GM21367 (cell line): ENCODE results near the gene RAP1GAP2.
"Not testable (repeated sequence)": the region's sequence is repeated elsewhere in the genome, so short reads cannot be mapped to it uniquely, and the experiment has no call there.

ENCODE experiments used
- ATAC-seq: cut with Tn5 transposase; IDR thresholded peaks from one replicate; pipeline ENCODE4 v1.9.1; 2021; ENCODE audit not compliant: unreplicated experiment

The RAP1GAP2 gene

DNA sequence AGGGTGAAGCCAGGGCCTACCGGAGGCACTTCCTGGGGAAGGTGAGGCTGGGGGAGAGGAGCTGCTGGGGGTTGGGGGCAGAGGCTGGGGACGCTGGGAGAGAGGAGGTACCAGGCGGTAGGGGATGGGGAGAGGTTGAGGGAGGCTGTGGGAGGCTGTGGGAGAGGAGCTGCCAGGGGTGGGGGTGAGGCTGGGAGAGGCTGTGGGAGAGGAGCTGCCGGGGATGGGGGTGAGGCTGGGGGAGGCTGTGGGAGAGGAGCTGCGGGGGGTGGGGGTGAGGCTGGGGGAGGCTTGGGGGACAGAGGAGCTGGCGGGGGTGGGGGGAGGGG, 167.8 kb downstream of the RAP1GAP2 start:
- no peak for ATAC-seq

GRCh38 chr17:2964370-2964769, 168.1 kb downstream of the RAP1GAP2 start:
- no peak for ATAC-seq

DNA sequence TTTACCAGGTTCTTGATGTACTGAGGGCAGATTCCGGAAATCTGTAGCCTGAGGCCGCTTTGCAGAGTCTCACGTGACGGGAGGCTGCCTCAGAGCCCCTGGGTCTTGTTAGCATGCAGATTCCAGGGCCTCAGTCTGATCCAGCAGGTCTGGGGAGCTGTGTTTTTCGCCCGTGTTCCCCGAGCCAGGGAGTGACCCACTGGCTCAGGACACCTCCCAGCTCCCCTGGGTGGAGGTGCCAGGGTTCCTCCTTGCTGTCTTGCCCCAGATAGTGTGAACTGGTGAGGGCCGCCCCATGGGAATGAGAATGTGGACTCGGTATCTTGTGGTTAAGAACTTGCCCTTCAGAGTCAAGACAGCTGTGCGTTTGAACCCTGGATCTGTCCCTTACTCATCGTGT, 168.6 kb downstream of the RAP1GAP2 start:
- no peak for ATAC-seq

DNA sequence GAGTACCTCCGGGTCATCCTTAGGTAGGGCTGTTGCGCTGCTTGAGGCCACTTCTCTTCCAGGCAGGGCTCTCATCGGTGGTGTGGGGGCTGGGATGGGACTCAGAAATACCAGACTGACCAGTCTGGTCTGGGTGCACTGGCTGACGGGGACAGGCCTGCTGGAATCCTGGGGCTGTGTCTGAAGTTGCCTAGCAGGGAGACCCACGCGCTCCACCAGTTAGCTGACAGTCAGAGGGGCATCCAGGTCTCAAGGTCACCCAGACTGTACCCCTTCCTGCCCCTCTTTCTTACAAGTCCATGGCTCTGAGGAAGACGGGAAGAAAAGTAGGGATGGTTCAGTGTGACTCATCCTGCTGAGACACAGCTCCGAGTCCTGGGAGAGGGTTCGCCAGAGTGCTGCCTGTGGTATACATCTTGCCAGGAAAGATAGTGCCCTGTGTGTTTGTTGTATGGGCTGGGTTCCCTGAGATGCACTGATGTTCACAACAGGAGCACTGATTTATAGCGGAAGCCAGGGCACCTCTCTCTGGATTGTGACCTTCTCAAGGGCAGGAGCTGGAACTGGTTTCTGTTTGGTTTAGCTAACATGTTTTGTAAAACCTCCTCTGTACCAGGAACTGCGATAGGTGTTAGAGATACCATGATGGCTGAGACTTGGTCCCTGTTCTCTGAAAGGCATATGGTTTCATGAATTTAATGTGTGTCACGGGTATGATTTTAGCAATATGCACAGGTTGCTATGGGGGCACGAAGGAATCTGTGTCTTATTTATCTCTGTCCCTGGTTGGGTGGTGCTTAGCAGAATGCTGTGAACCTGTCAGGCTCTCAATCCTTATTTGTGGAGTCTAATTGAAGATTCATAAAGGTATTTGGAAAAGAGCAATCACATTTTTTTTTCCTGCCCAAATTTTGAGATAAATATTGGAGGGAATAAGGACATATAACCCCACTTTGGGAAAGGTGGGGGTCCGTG, 169.7 kb downstream of the RAP1GAP2 start:
- ATAC-seq: no peak

GRCh38 chr17:2967515-2967914, 171.3 kb downstream of the RAP1GAP2 start:
- ATAC-seq: no peak

GRCh38 chr17:2971851-2972250, 175.6 kb downstream of the RAP1GAP2 start:
- no peak for ATAC-seq

DNA sequence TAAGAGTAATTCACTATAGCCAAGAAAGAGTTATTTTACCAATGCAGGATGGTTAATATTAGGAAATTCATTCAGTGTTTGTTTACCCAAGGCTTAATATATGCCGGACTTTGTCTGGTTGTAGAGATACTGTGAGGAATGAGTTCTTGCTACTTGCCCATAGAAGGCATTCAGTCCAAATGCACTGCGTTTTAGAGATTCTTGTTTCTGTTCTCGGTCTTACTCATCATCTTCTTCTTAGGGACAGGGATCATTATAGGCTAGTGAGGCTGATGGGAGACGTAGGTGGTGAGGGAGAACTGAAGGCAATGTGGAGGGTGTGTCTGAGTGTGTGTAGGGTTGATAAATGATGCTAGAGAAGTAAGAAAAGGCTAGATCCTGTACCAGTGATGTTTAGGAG, 176.5 kb downstream of the RAP1GAP2 start:
- ATAC-seq: no peak

DNA sequence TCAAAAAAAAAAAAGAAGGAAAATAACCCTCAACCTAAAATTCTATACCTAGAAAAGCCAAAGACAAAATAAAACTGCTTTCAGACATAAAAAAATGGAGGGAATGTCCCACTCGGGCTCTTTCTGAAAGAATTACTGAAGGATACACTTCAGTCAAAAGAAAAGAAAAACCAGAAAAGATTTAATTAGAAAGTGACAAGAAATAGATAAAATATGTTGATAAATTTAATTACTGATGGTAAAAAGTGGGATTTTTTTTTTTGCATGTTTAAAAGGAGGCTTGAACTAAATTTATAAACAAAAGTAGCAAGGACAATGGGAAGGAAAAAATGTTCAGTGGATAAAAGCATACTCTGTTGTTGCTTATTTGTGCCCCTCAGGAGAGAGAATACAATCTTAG, 178.1 kb downstream of the RAP1GAP2 start:
- ATAC-seq: no peak

DNA sequence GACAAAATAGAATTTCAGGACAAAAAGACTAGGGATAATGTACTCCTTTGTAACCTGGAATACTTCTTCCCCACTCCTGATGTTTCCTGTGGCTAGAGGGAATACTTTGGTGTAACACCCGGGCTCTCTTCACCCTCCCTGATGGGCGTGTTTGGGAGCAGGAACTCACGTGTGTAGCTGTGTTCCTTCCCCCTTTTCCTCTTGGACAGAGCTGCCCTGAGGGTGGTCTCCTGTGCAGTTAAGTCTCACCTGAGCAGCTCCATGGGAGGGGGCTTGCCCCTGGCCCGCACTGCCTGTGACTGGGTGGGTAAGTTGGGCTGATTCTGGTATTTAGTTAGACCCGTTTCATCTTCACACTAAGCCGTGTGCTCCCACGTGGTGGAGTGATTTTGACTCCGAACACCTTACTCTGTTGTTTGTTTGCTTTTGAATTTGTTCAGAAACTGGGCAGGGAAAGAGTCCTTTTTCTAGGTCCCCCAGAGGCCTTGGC, 179.3 kb downstream of the RAP1GAP2 start:
- ATAC-seq: no peak

GRCh38 chr17:2977157-2977556, 180.9 kb downstream of the RAP1GAP2 start:
- ATAC-seq: no peak

DNA sequence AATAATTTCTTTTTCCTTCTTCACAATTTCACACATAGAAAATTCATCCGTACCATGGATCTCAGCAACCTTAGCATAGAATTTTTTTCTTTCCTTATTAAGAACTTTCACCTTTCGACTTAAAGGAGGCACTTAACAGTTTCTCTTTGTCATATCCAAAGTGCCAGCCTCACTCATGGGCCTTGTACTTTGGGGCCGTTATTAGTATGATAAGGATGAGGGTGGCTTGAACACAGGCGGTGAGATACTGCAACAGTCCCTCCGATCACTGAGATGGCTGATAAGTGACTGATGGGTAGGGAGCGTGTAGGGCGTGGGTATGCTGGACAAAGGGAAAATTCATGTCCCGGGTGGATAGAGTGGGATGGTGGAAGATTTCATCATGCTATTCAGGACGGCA, 181.9 kb downstream of the RAP1GAP2 start:
- no peak for ATAC-seq

- no peak for ATAC-seq
Measured at GRCh38 chr17:2978991-2979390, 182.8 kb downstream of the RAP1GAP2 start.

GRCh38 chr17:2980211-2980903, 184.1 kb downstream of the RAP1GAP2 start:
- no peak for ATAC-seq

DNA sequence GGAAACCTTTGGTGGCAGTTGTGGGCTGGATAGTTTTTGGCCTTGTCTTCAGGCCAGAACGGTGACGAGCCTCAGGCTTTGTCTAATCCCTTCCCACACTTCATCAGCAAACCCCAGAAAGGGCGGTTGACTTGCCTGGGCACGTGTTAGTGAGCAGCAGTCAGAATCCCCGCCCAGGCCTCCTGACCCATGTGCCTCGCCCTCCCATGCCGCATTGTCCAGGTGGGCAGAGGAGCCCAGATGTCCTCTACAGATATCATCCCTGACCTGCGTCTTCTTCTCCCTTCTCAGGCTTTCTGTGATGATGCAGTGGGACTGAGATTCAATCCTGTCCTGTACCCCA, 184.6 kb downstream of the RAP1GAP2 start:
- no peak for ATAC-seq

GRCh38 chr17:2981325-2981724, 185.1 kb downstream of the RAP1GAP2 start:
- no peak for ATAC-seq

DNA sequence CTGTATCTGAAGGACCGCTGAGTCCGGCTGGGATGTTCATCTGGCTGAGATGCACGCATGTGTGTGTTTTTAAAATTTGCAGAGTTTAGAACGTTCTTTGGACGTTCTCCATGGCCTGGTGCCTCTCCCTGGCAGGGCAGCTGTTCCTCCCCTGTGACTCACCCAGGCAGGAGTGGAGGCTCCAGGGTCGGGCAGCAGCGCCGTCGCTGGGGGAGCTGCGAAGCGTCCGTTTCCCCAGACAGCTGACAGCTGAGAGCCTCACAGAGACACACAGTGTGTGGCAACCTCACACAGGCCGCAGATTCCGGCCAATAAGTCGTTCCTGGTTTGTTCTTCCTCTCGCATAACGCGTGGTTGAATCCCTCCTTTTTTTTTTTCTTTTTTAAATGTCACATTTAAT, 186.6 kb downstream of the RAP1GAP2 start:
- ATAC-seq: no peak

- no peak for ATAC-seq
Measured at GRCh38 chr17:2983255-2983654, 187.0 kb downstream of the RAP1GAP2 start.

DNA sequence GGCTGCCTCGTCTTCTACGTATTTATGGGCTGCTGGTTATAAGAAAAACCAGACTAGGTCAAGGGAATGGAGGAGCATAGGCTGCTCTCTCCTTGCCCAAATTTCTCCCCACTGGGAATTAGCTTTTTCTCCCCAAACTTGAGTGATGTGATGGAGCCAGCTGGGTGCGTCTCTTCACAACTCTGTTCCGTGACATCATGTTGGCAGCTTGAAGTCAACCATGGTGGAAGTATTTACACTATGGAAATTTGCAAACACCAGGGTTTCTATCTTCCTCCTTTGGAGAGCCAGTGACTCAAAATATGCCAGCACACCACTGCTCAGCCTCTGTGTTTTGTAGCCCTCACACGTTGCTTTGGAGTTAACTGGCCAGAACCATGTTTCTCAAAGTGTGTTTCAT, 189.1 kb downstream of the RAP1GAP2 start:
- ATAC-seq: no peak

GRCh38 chr17:2986925-2987324, 190.7 kb downstream of the RAP1GAP2 start:
- ATAC-seq: no peak

DNA sequence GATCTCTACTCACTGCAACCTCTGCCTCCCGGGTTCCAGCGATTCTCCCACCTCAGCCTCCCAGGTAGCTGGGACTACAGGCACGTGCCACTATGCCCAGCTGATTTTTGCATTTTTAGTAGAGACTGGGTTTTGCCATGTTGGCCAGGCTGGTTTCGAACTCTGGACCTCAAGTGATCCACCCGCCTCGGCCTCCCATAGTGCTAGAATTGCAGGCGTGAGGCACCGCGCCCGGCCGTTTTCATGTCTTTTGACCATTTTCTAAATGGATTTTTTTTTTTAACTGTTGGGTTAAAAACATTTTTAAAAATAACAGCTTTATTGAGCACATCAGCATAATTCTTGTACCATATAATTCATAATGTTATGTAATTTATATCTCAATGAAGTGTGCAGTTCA, 193.2 kb downstream of the RAP1GAP2 start:
- not testable (repeated sequence) for ATAC-seq

DNA sequence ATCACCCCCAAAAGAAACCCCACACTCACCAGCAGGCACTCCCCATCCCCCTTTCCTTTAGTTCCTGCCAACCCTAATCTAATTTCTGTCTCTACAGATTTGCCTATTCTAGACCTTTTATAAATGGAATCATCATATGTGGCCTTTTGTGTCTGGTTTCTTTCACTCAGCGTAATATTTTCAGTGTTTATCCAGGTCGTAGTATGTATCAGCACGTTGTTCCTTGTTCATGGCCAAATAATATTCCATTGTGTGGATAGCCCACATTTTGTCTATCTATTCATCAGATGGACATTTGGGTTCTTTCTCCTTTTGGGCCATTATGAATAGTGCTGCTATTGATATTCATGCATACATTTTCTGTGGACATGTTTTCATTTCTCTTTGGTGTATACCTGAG, 193.6 kb downstream of the RAP1GAP2 start:
- ATAC-seq: no peak

DNA sequence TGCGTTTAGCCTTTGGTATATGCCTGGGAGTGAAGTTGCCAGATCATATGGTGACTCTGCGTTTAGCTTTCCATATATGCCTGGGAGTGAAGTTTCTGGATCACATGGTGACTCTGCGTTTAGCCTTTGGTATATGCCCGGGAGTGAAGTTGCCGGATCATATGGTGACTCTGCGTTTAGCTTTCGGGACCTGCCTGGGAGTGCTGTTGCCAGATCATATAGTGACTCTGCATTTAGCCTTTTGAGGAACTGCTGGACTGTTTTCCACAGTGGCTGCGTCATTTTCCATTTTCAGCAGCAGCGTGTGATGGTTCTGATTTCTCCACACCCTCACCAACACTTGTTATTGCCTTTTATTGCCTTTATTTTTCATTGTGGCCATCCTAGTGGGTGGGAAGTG, 194.2 kb downstream of the RAP1GAP2 start:
- no peak for ATAC-seq
